ENCODE results near the gene ANKS1B. TPM values are rescaled to one million over a fixed set of nuclear protein-coding genes. Genes with fewer than 3 reads are reported as not detected.

The ANKS1B gene
- total and polyA plus RNA-seq, 4 donors = 0.03 to 3.4 (median 0.53) TPM

GRCh38 chr12:98845957-98846356 lies 1138.8 kb downstream of the ANKS1B start:
- H3K9ac ChIP-seq (ENCODE audit: low read depth in 1 of 2, low read length in 2 of 2) = no peak overlapping the region
- no peak for DNase-seq (ENCODE audit: low spot score)
- TF ChIP-seq HNF4A (conservative IDR thresholded peaks at IDR 0.05) = no peak
- TF ChIP-seq GABPA (IDR thresholded peaks at IDR 0.05 in 1 of 2, conservative IDR thresholded peaks at IDR 0.05 in 1 of 2) = no peak
- TF ChIP-seq NR2F2 (IDR thresholded peaks at IDR 0.05) = no peak
- TF ChIP-seq FOXA1 (IDR thresholded peaks at IDR 0.05) = no peak
- no peak for TF ChIP-seq TAF1 (conservative IDR thresholded peaks at IDR 0.05)
- TF ChIP-seq ZBTB33 (IDR thresholded peaks at IDR 0.05) = no peak
- TF ChIP-seq RXRA (IDR thresholded peaks at IDR 0.05) = no peak
- TF ChIP-seq RAD21 (IDR thresholded peaks at IDR 0.05) = no peak
- no peak for TF ChIP-seq CTCF (IDR thresholded peaks at IDR 0.05; ENCODE audit: low read depth, low read length, missing input control)
- no peak for TF ChIP-seq FOXA2 (IDR thresholded peaks at IDR 0.05)
- no peak for TF ChIP-seq SP1 (IDR thresholded peaks at IDR 0.05)
- no peak for TF ChIP-seq JUND (IDR thresholded peaks at IDR 0.05)
- TF ChIP-seq EGR1 (IDR thresholded peaks at IDR 0.05; ENCODE audit: low read depth in 2 of 2) = no peak
- no peak for TF ChIP-seq REST (IDR thresholded peaks at IDR 0.05)
- no peak for TF ChIP-seq HNF4G (IDR thresholded peaks at IDR 0.05)
- TF ChIP-seq ATF3 (IDR thresholded peaks at IDR 0.05) = no peak
- no peak for TF ChIP-seq MAX (IDR thresholded peaks at IDR 0.05)
- H3K4me1 ChIP-seq (ENCODE audit: control insufficient read depth in 4 of 4, insufficient read depth in 4 of 4, low read length in 3 of 4) = no peaks in the 10 kb centered on the region
- H3K36me3 ChIP-seq (ENCODE audit: control insufficient read depth in 4 of 4, insufficient read depth in 3 of 4, low read depth in 1 of 4, low read length in 3 of 4) = no peaks in the 10 kb centered on the region
- no peaks in the 10 kb centered on the region for H3K9me3 ChIP-seq (ENCODE audit: control insufficient read depth in 4 of 4, low read length in 3 of 4)
- no peak overlapping the region for H3K27ac ChIP-seq (ENCODE audit: low read depth in 1 of 2, low read length in 2 of 2)
- H3K4me3 ChIP-seq (ENCODE audit: low read depth in 1 of 3, low read length in 3 of 3) = no peak overlapping the region
- H3K27me3 ChIP-seq (ENCODE audit: control insufficient read depth in 4 of 4, insufficient read depth in 4 of 4, low read length in 3 of 4) = peaks cover 0 to 7% (median under 1%) of the 10 kb centered on the region in 4 donors

- peaks cover 0 to 13% (median 0%) of the 10 kb centered on the region in 4 donors for H3K27me3 ChIP-seq (ENCODE audit: control insufficient read depth in 4 of 4, insufficient read depth in 4 of 4, low read length in 3 of 4)
- H3K4me3 ChIP-seq (ENCODE audit: low read depth in 1 of 3, low read length in 3 of 3) = no peak overlapping the region
- WGBS = 80% methylated on average over 3 of the region's 3 CpGs
- DNase-seq (ENCODE audit: low spot score) = no peak
- no peaks in the 10 kb centered on the region for H3K36me3 ChIP-seq (ENCODE audit: control insufficient read depth in 4 of 4, insufficient read depth in 3 of 4, low read depth in 1 of 4, low read length in 3 of 4)
- H3K9me3 ChIP-seq (ENCODE audit: control insufficient read depth in 4 of 4, low read length in 3 of 4) = no peaks in the 10 kb centered on the region
- no peaks in the 10 kb centered on the region for H3K4me1 ChIP-seq (ENCODE audit: control insufficient read depth in 4 of 4, insufficient read depth in 4 of 4, low read length in 3 of 4)
- TF ChIP-seq GABPA (IDR thresholded peaks at IDR 0.05 in 1 of 2, conservative IDR thresholded peaks at IDR 0.05 in 1 of 2) = no peak
- TF ChIP-seq CTCF (IDR thresholded peaks at IDR 0.05; ENCODE audit: low read depth, low read length, missing input control) = no peak
- H3K27ac ChIP-seq (ENCODE audit: low read depth in 1 of 2, low read length in 2 of 2) = no peak overlapping the region
- no peak overlapping the region for H3K9ac ChIP-seq (ENCODE audit: low read depth in 1 of 2, low read length in 2 of 2)
Observed at GRCh38 chr12:98840325-98840724, 1144.4 kb downstream of the ANKS1B start.
